ENCODE results near the gene WWC1.
"Not testable (repeated sequence)": the region's sequence is repeated elsewhere in the genome, so short reads cannot be mapped to it uniquely, and the experiment has no call there.

The WWC1 gene

DNA sequence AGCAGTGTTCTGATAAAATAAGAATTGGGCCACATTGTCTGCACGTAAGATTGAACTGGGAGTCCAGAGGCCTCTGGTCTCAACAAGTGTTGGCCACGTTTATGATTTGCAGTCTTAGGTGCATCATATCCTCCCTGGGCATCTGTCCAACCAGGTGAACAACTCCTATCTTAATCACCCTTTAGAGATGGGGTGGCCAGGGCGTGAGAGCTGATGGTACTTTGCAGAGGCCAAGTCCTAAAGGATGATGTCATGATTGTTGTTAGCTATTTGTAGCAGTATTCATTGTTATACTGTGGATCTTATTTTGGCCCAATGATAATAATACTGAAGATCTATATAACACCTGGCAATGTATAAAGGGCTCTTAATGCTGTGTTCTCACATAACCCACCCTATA is 121.6 kb downstream of the WWC1 start:
- DNase-seq (ENCODE audit: low read depth) = no peak

DNA sequence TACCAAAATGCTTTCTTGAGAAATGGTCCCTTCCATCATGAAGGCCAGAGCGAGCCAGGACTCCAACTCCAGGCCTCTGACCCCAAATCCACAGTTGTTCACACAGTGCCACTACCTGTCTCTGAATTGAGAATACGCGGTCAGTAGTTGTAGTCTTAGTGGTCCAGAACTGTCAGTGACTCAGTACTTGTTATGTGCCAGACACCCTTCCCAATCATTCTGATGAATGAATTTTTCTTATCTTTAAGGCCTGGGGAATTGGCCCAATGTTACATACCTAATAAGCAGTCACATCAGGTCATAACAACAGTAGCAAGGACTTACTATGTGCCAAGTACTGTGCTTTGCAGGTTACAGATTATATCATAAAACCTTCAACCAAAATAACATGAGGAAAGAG is 122.2 kb downstream of the WWC1 start:
- no peak for DNase-seq (ENCODE audit: low read depth)

DNA sequence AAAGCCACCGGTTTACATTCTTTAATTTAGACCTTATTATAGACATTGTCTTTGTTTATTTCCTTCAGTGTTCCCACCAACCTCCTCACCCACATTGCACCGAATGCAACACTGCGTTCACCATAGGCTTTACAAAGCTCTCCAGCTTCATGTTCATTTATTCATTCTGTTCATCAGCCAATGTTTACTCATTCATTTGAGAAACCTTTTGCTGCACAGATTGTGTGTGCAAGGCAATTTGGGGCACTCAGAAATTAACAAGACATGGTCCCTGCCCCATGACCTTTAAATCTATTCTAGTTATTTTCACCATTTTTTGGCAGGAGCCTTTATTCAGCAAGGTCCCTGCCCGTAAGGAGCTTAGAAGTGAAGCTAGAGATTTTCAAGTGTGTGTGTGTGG is 124.0 kb downstream of the WWC1 start:
- no peak for DNase-seq (ENCODE audit: low read depth)

DNA sequence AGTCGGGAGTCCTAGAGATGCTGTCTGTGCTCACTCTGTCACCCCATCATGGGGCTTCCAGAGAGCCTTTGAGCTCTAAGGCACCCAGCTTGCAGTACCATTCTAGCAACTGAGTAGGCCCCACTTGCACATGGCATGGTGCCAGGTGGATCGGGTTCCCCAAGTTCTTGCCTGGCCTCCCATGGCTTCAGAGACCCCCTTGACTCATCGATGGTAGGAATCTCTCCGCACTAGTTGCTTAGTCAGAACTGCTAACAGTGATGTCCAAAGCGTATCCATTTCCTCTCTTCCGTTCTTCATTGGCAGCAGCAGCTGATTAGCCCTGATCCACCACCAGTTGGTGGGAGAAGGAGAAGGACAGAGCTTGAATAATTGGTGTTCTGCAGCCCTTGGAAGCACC is 124.5 kb downstream of the WWC1 start:
- DNase-seq (ENCODE audit: low read depth) = no peak

DNA sequence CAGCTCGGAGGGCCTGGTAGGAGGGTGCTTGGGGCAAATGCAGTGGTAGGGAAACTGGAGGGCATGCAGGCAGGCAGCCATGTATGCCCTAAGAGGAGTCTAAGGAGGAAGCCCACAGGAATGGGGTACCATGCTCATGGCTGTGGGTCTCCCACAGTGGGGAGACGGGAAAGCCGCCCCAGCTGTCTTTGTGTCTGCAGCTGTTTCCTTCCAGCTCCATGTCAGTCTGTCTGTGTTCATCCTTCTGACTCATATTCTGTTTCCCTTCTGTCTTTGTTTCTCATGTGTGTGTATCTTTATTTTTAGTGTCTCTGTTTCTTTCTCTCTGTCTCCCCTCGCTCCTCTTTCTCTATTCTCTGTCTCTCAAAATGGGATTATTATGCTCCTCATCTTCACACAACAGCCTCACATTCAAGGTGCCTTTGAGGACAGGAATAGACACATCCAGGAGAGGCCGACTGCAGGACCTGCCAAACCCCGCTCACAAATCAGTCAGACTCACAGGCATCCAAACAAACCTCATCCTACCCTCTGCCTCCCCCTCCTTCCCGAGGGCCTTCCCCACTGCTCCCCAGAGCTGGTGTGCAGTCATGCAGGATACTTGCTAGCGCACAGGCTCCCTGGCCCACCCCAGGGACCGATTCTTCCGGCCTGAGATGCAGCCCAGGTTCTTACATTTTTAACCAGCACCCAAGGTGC is 126.4 kb downstream of the WWC1 start:
- DNase-seq (ENCODE audit: low read depth) = no peak

DNA sequence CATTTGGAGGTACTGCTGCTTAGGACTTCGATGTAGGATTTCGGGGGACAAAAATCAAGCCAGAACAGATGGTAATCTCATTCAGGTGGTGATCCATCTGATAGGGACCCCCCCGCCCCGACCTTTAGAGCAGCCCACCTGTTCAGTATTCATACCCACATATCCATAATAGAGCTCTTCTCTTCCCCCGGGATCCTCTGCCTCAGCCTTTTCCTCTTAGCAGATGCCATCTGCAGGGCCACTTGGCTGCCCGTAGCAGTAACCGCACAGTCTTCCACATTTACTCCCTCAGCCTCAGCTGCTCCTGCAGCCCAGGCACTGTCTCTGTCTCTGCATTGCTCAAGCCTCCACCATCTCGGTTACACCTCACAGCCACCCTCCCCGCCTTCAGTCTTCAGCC is 129.0 kb downstream of the WWC1 start:
- no peak for DNase-seq (ENCODE audit: low read depth)

DNA sequence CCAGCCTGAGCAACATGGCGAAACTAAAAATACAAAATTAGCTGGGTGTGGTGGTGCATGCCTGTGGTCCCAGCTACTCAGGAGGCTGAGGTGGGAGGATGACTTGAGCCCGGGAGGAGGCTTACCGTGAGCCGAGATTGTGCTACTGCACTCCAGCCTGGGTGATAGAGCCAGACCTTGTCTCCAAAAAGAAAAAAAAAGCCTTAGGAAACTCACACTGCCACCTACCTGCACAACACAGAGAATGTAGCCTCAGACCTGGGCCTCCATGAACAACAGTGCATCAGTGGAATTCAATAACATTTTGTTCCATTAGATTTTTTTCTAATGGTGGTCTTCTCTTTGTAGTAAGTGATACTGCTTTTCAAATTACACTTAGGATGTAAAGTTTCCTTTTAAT is 131.0 kb downstream of the WWC1 start:
- no peak for DNase-seq (ENCODE audit: low read depth)

DNA sequence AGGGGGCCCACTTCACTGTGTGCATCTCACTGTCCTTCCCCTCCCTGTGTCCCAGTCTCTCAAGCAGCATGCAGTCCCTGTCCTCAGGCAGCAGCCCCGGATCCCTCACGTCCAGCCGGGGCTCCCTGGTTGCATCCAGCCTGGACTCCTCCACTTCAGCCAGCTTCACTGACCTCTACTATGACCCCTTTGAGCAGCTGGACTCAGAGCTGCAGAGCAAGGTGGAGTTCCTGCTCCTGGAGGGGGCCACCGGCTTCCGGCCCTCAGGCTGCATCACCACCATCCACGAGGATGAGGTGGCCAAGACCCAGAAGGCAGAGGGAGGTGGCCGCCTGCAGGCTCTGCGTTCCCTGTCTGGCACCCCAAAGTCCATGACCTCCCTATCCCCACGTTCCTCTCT is 132.0 kb downstream of the WWC1 start:
- no peak for DNase-seq (ENCODE audit: low read depth)

DNA sequence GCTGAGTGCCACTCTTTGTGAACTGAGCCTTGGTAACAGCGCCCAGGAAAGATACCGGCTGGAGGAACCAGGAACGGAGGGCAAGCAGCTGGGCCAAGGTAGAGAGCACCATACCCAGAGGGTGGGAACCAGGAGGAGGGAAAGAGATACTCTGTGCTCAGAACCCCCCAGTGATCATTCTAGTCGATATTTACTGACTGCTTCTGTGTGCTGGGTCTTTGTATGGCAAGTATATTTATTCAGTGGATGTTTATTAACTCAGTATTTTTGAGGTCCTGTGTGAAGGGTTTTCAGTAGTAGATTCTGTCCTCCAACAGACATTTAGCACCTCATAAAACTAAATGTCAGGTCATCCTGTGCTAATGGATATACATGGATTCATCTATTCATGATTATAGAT is 132.5 kb downstream of the WWC1 start:
- no peak for DNase-seq (ENCODE audit: low read depth)

DNA sequence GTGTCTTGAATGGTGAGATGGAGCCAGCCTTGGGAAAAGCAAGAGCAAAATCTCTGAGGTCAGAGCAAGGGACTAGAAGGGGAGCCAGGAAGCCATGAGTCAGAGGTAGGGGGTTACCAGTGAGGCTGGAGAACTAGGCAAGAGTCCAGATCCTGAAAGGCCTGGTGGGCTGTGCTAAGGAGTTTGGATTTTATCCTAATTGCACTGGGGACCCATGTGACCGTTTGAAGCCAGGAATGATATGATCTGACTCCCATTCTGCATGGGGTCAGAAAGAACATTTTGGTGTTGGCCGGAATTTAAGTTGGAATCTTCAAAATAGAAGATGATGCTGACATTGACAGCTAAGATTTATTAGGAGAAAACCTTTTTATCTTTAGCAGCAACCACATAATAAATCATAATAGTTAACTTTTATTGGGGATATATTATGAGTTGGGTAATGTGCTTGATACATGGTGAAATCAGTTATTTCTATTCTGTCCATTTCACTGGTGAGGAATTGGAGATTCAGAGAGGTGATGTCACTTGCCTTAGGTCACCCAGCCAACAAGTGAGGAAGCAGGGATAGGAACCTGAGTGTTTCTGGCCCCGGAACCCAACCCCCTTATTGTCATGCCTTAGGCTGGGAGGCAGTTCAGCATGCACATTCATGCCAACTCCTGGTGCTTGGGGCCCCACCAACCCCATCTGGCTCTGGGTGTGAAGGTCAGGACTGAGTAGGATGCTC is 133.3 kb downstream of the WWC1 start:
- no peak for DNase-seq (ENCODE audit: low read depth)

DNA sequence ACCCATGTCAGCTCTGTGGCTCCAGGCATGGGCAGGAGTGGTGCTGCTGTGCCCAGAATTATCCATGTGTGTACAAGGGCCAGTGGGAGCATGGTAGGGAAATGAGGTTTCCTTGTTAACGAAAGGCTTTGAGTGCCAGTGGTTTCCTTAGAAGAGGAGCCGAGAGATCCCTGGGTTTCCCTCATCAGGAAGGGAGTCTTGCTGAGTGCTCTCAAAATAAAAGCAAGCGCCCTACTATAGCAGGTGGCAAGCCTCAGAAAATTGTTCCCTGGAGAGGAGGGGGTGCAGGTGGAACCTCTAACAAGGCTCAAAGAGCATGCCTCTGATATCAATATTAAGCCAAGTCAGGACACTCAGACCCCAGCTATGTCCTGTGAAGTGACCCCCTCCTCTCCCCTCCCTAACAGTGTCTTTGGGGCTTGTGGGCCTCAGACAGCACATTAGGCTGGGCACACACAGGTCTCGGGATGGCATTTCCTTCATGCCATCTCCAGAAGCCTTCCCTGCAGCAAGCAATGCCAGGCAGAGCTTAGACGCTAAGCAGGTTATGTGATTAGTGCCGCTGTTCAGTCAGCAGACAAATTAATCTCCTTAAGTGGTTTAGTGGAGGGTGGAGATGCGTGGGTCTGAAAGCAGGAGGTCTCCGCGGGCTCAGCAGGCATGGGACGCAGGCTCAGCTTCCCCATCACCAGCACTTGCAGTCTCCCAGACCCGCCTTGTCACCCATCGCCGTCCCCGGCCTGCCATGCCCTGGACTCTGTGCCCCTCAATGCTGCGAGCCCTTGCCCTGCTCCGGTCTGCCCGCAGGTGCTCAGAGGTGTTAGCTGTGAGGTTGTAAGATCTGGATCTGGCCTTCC is 134.8 kb downstream of the WWC1 start:
- no peak for DNase-seq (ENCODE audit: low read depth)

DNA sequence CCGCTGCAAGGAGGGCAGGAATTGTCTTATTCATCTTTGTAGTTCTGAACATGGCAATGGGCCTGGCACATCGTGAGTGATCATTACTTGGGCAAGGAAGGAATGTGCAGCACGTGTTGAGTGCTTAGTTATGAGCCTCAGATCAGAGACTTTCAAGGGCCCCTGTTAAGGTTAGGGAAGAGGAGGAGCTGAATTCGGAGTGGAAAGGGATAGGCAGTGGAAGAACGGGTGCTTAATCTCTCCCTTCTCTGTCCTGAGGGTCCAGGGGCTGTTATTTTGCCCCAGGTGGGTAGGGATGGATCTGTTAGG is 135.4 kb downstream of the WWC1 start:
- DNase-seq (ENCODE audit: low read depth) = no peak

DNA sequence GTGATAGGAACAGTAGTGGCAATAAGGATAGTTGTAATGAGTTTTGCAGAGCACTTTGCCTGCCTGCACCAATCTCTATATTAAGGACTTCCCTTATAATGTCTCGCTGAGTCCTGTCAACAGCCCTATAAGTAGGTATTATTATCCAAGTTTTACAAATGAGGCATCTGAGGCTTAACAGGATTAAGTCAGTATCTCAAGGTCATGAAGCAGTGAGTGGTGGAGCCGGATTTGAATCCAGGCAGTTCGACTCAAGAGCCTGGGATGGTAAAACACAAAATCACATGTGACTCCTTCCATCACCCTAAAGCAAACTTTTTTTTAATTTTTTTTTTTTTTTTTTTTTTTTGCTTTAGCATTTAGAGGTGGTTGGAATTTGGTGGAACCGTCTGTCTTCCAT is 135.8 kb downstream of the WWC1 start:
- no peak for DNase-seq (ENCODE audit: low read depth)

DNA sequence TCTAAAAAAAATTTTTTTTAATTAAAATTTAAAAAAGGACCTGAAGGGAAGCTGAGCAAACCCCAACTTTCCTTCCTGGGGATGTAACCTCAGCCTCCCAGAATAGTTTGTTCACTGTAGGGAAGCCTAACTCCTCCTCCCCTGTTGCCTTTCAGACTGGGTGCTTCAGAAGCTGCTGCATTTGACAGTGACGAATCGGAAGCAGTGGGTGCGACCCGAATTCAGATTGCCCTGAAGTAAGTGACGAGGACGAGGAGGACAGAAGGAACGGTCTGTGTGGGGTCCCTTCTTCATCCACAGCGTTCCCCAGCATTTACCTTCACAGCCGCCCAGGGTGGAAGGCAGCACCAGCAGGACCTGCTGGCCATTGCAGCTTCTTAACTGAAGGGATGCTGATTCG is 137.1 kb downstream of the WWC1 start:
- no peak for DNase-seq (ENCODE audit: low read depth)

DNA sequence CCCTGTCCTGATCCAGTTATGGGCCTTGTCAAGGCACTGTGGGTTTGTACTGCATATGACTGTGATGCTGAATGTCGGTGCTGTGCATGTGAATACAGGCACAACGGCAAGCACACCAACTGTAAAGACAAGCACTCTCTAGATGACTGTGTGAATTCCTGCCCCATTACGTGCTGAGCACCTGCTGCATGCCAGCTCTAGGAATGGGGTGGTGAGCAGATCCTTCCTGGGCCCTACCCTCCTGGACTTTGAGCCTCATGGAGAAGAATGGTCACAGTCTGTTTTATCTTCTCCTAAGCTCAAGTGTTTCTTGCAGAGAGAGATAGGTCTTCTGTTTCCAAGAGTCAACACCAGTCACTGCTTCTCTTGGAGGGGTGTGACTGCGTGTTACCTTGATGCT is 138.9 kb downstream of the WWC1 start:
- DNase-seq (ENCODE audit: low read depth) = no peak

DNA sequence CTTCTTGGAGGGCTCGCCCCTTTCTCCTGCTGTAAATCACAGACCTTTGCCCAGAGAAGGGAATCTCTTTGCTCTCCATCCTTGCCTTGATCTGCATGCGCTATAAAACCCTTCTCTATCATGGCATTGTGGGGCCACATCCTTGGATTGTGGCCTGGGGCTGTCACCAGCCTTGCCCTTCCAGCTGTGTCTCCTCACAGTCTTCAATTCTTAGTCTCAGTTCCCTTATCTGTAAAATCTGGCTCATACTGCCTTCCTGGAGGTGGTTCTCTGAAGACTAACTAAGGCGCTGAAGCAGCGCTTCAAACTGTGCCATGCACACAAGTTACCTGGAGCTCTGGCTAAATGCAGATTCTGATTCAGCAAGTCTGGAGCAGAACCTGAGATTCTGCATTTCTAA is 141.5 kb downstream of the WWC1 start:
- DNase-seq (ENCODE audit: low read depth) = no peak

DNA sequence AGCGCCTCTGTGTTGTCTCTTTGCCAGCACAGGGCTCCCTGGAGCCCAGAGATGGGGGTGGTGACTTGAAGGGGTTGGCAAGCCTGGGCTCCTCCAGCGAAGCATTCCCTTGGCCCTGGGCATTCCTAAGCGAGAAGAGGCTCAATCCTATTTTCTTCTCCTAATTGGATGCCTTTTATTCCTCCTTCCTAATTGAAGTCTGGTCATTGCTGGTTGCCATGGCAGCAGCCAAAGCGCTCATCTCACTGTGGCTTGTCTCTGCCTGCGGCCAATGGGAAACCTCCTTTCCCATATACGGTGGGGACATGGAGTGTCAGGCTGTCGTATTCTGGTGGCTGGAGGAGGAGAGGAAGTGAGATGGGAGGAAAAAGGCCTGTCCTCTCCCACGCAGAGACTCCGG is 142.6 kb downstream of the WWC1 start:
- DNase-seq (ENCODE audit: low read depth) = no peak

DNA sequence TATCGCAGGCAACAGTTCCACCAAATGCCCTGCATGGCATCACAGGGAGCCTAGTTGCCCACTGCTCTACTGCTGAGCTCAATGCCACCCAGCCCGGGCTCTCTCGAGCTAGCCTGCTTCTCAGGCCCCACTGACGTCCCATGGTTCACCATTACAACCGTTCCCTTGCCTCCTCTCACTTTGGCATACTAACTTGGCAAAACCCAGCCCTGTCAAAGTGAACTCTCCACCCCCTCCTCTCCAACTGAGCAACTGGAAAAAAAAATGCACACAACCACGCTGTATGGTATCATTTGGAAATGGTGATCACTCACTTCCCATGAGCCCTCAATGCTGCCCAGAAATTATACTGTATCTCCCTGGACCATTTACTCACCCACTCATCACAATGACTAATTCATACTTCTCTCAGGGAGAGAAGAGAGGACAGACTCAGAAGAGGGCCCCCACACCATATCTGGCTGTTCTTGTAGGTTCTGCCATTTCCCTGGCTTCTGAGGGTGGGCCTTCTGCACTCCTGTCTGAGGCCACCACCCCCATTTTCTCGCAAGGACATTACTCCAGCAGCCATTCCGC is 143.4 kb downstream of the WWC1 start:
- no peak for DNase-seq (ENCODE audit: low read depth)

DNA sequence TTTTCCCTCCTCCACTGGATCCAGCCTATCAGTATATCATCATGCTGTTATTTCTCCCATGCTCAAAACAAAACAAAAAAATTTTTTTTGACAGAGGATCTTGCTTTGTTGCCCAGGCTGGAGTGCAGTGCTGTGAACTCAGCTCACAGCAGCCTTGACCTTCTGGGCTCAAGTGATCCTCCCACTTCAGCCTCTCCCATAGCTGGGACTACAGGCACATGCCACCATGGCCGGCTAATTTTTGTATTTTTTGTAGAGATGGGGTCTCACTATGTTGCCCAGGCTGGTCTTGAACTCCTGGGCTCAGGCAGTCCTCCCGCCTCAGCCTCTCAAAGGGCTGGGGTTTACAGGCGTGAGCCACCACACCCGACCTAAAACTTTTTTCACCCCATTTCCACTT is 143.9 kb downstream of the WWC1 start:
- DNase-seq (ENCODE audit: low read depth) = not testable (repeated sequence)

DNA sequence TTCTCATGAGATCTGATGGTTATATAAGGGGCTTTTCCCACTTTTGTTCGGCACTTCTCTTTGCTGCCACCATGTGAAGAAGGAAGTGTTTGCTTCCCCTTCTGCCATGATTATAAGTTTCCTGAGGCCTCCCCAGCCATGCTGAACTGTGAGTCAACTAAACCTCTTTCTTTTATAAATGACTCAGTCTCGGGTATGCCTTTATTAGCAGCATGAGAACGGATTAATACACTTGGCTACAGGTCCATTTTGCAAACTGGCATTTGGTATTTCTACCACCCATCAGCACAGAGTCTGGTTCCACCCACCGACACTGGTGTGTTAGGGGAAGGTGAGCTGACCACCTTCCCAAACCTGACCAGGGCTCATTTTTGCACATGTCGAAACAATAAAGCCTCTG is 146.9 kb downstream of the WWC1 start:
- DNase-seq (ENCODE audit: low read depth) = no peak

DNA sequence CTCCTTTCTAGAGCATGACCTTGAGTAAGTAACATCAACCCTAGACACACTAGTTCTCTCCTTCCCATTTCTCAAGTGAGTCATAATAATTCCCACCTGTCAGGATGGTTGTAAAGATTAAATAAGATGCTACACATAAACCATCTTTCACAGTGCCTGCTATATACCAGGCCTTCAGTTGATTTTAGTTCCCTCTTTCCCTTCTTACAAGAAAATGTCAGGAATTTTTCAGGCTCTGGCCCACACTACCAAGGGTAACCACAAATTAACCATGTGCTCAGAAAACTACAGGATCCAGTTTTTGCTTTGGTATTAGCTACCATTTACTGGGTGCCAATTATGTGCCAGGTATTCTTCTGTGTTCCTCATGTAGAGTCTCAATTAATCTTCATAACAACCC is 152.1 kb downstream of the WWC1 start:
- no peak for DNase-seq (ENCODE audit: low read depth)

DNA sequence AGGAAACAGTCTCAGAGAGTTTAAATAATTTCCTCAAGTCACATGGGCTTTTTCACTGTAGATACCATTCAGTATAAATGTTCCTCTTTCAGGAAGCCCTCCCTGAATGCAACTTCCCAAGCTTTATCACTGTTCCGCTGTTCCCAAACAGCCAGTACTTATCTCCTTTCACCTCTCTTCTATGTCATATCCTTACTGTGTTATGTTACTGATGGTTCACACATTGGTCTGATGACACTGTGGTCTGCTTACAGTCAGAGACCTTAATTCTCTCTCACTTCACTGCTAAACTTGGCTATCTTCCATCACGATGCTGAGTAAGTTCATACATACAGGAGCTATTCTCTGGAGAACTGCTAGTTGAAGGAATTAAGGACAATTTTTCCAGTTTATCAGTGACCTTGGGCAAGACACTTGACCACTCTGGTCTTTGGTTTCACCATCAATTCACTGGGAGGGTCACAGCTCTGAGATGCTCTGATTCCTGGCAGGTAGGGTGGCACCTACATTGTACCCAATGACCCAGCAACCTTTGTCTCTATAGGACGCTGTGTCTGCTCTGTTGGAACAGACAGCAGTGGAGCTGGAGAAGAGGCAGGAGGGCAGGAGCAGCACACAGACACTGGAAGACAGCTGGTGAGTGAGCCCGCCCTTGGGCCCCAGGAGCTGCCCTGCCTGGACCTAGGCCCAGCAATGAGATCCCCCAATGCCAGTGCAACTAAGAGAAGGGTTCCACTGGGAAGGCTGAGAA is 152.7 kb downstream of the WWC1 start:
- no peak for DNase-seq (ENCODE audit: low read depth)
